Measurements from ENCODE around the gene SYNE2.

Gene SYNE2

DNA sequence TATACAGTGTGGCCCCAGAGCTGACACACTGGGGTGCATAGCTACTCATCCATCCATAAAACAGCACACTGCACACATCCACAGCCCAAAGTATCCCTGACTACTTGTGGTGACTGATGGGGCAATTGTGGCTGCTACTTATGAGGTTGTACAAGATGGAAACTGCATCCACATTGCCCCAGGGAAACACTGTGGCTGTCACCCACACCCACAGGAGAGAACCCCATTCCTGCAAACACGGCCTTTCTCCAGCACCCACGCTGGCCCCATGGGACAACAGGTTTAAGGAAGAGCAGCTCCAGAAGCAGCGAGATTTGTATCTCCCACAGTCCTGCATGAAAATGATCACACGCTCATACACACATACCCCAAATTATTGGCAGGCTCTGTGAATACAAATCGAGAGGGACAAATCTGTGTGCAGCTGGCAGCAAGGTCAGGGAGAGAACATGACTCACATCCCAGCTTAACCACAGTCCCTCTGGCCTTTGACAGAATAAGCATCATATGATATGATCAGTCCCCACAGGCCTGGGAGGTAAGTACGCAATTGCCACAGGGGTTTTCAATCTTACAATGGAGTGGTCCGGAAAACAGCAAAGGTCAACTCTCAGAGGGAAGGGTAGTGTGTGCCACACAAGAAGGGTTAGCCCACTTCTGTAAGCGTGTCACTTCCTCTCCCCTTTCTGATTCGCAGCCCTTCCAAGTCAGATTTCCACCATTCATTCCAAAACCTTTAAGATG, 379.5 kb downstream of the SYNE2 start:
- no peaks in the 10 kb centered on the region for H3K9me3 ChIP-seq (ENCODE audit: control insufficient read depth, insufficient read depth, low read length)
- H3K4me2 ChIP-seq (ENCODE audit: low read length), result peak overlapping the region; percentile 83
- peak overlapping the region; percentile 98 for H3K27ac ChIP-seq (ENCODE audit: low read depth, low read length)
- H4K20me1 ChIP-seq (ENCODE audit: control insufficient read depth, insufficient read depth, low read depth, low read length), result no peaks in the 10 kb centered on the region
- H3K36me3 ChIP-seq (ENCODE audit: control insufficient read depth, low read length), result peaks cover 74% of the 10 kb centered on the region
- no peaks in the 10 kb centered on the region for H3K27me3 ChIP-seq (ENCODE audit: control insufficient read depth, low read length)
- no peaks in the 10 kb centered on the region for H3K9me2 ChIP-seq (replicated peaks; ENCODE audit: control insufficient read depth, low read length)
- H3K79me2 ChIP-seq (ENCODE audit: control insufficient read depth, low read length), result peaks cover 75% of the 10 kb centered on the region
- peak overlapping the region; percentile 92 for H3K4me3 ChIP-seq (ENCODE audit: low read length)
- TF ChIP-seq, protein P1, sequence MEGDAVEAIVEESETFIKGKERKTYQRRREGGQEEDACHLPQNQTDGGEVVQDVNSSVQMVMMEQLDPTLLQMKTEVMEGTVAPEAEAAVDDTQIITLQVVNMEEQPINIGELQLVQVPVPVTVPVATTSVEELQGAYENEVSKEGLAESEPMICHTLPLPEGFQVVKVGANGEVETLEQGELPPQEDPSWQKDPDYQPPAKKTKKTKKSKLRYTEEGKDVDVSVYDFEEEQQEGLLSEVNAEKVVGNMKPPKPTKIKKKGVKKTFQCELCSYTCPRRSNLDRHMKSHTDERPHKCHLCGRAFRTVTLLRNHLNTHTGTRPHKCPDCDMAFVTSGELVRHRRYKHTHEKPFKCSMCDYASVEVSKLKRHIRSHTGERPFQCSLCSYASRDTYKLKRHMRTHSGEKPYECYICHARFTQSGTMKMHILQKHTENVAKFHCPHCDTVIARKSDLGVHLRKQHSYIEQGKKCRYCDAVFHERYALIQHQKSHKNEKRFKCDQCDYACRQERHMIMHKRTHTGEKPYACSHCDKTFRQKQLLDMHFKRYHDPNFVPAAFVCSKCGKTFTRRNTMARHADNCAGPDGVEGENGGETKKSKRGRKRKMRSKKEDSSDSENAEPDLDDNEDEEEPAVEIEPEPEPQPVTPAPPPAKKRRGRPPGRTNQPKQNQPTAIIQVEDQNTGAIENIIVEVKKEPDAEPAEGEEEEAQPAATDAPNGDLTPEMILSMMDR (IDR thresholded peaks at IDR 0.05; ENCODE audit: low read depth, low read length, poor library complexity, severe bottlenecking), result no peak
- TF ChIP-seq EZH2phosphoT487 (IDR thresholded peaks at IDR 0.05; ENCODE audit: borderline replicate concordance, low read length), result no peak
- H3K4me1 ChIP-seq (ENCODE audit: control insufficient read depth, low read length), result peaks cover 81% of the 10 kb centered on the region
- peaks cover 41% of the 10 kb centered on the region for H3F3A ChIP-seq (ENCODE audit: control insufficient read depth, insufficient read depth)

DNA sequence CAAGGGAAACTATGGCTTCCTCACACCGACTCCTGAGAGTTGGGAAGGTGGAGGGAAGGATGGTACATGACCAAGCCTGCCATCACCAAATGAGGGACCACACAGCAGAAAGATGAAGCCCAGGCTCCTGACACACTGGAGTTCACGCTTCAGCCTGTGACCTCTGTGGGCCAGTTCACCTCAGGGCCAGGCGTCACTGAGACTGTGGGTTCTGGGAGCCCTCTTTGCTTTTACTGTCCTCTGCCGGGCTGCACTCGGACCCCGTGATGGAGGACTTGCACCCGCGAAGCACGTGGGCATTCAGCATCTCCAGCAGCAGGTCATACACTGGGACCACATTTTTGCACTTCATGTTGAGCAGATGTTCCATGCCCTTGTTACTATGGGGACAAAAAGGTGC, 380.1 kb downstream of the SYNE2 start:
- peaks cover 68% of the 10 kb centered on the region for H3K79me2 ChIP-seq (ENCODE audit: control insufficient read depth, low read length)
- peaks cover 83% of the 10 kb centered on the region for H3K4me1 ChIP-seq (ENCODE audit: control insufficient read depth, low read length)
- peak overlapping the region; percentile 83 for H3K4me2 ChIP-seq (ENCODE audit: low read length)
- H3K27ac ChIP-seq (ENCODE audit: low read depth, low read length), result peak overlapping the region; percentile 98
- H3F3A ChIP-seq (ENCODE audit: control insufficient read depth, insufficient read depth), result peaks cover 41% of the 10 kb centered on the region
- peak overlapping the region; percentile 92 for H3K4me3 ChIP-seq (ENCODE audit: low read length)
- H3K9me3 ChIP-seq (ENCODE audit: control insufficient read depth, insufficient read depth, low read length), result no peaks in the 10 kb centered on the region
- peaks cover 72% of the 10 kb centered on the region for H3K36me3 ChIP-seq (ENCODE audit: control insufficient read depth, low read length)
- no peaks in the 10 kb centered on the region for H3K27me3 ChIP-seq (ENCODE audit: control insufficient read depth, low read length)
- no peaks in the 10 kb centered on the region for H4K20me1 ChIP-seq (ENCODE audit: control insufficient read depth, insufficient read depth, low read depth, low read length)
- no peaks in the 10 kb centered on the region for H3K9me2 ChIP-seq (replicated peaks; ENCODE audit: control insufficient read depth, low read length)
- no peak for TF ChIP-seq EZH2phosphoT487 (IDR thresholded peaks at IDR 0.05; ENCODE audit: borderline replicate concordance, low read length)
- TF ChIP-seq, protein P1 (IDR thresholded peaks at IDR 0.05; ENCODE audit: low read depth, low read length, poor library complexity, severe bottlenecking), result no peak

DNA sequence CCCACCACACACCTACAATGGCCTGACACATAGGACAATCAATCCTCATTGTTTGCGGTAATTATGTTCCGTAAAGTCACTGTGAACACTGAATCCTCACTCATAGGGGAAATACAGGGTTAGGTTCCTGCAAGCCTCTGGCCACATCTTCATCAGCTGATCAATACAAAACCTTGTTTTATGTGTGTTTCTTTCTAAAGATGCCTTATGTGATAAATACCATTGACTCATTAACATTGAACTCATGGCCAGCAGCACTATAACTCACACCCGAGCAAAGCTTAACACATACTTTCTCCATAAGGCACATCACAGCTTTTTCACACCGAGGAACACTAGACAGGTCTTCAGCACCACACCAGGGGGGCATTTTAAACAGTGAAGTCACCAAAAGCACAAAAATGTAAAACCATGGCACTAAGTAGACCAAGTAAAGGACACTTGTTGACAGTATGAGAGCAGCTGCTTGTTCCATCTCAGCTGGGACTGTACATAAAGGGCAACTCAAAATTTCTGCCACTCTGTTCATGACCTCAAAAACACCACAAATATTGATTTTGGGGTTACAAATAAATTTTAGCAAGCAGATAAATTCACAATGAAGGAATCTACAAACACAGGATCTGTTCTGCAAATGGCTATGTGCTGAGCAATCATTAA, 380.9 kb downstream of the SYNE2 start:
- Histone ChIP-seq H3K9me3 (ENCODE audit: control insufficient read depth, insufficient read depth, low read length) (no peaks in the 10 kb centered on the region), H3K4me1 (ENCODE audit: control insufficient read depth, low read length) (peaks cover 85% of the 10 kb centered on the region), H3K9me2 (replicated peaks; ENCODE audit: control insufficient read depth, low read length) (no peaks in the 10 kb centered on the region), H3F3A (ENCODE audit: control insufficient read depth, insufficient read depth) (peaks cover 41% of the 10 kb centered on the region), H3K79me2 (ENCODE audit: control insufficient read depth, low read length) (peaks cover 61% of the 10 kb centered on the region), H3K36me3 (ENCODE audit: control insufficient read depth, low read length) (peaks cover 65% of the 10 kb centered on the region), H3K27me3 (ENCODE audit: control insufficient read depth, low read length) (no peaks in the 10 kb centered on the region), H3K27ac (ENCODE audit: low read depth, low read length) (peak overlapping the region; percentile 98), H3K4me3 (ENCODE audit: low read length) (peak overlapping the region; percentile 92), H3K4me2 (ENCODE audit: low read length) (peak overlapping the region; percentile 83), H4K20me1 (ENCODE audit: control insufficient read depth, insufficient read depth, low read depth, low read length) (no peaks in the 10 kb centered on the region)
- TF ChIP-seq, protein P1 (IDR thresholded peaks at IDR 0.05; ENCODE audit: low read depth, low read length, poor library complexity, severe bottlenecking), result no peak
- TF ChIP-seq EZH2phosphoT487 (IDR thresholded peaks at IDR 0.05; ENCODE audit: borderline replicate concordance, low read length), result no peak
